ENCODE measurements around the gene MAP4K5.

- no peak for TF ChIP-seq CTCF (IDR thresholded peaks at IDR 0.05)
- no peak for TF ChIP-seq POLR2A (IDR thresholded peaks at IDR 0.05)
Measured at GRCh38 chr14:50388256-50388931, 144.0 kb downstream of the MAP4K5 start.

Data from transverse colon (tissue), 3 donors.